Adipocyte (in vitro differentiated cells): Measurements from ENCODE around the gene SMARCD2.

Experiments
- DNase-seq: peaks from one replicate; pipeline ENCODE4 v3.0.0-alpha.2; 2015; ENCODE audit warnings: low read depth
- H3K27me3 ChIP-seq: replicated peaks from 2 replicates; pipeline ENCODE4 v1.7.0; 2013; ENCODE audit warnings: mild to moderate bottlenecking, low read length, moderate library complexity; ENCODE audit not compliant: control insufficient read depth, insufficient read depth
- H3K36me3 ChIP-seq: 2 replicates; pipeline ENCODE4 v1.7.0; 2013; ENCODE audit warnings: low read length, mild to moderate bottlenecking, moderate library complexity; ENCODE audit not compliant: control insufficient read depth, insufficient read depth, severe bottlenecking
- H3K4me1 ChIP-seq: 2 replicates; pipeline ENCODE4 v1.7.0; 2013; ENCODE audit warnings: mild to moderate bottlenecking, low read length, moderate library complexity; ENCODE audit not compliant: control insufficient read depth, insufficient read depth
- H3K4me3 ChIP-seq: 2 replicates; pipeline ENCODE4 v1.7.0; 2013; ENCODE audit warnings: mild to moderate bottlenecking, low read length, moderate library complexity
- H3K9ac ChIP-seq: 2 replicates; pipeline ENCODE4 v1.7.0; 2013; ENCODE audit warnings: mild to moderate bottlenecking, low read length, moderate library complexity
- H3K9me3 ChIP-seq: 2 replicates; pipeline ENCODE4 v1.7.0; 2013; ENCODE audit warnings: mild to moderate bottlenecking, low read length, moderate library complexity; ENCODE audit not compliant: control insufficient read depth

The SMARCD2 gene

GRCh38 chr17:63830904-63831491 lies 11.5 kb downstream of the SMARCD2 start:
- H3K4me1 ChIP-seq, result peaks cover 32% of the 10 kb centered on the region
- H3K36me3 ChIP-seq, result peaks cover 73% of the 10 kb centered on the region
- DNase-seq, result no peak
- no peaks in the 10 kb centered on the region for H3K27me3 ChIP-seq
- no peak overlapping the region for H3K4me3 ChIP-seq
- H3K9ac ChIP-seq, result no peak overlapping the region
- H3K9me3 ChIP-seq, result no peaks in the 10 kb centered on the region

GRCh38 chr17:63830278-63830677 lies 12.2 kb downstream of the SMARCD2 start:
- H3K27me3 ChIP-seq, result no peaks in the 10 kb centered on the region
- no peak overlapping the region for H3K4me3 ChIP-seq
- H3K4me1 ChIP-seq, result peaks cover 36% of the 10 kb centered on the region
- peaks cover 72% of the 10 kb centered on the region for H3K36me3 ChIP-seq
- no peak for DNase-seq
- H3K9me3 ChIP-seq, result no peaks in the 10 kb centered on the region
- H3K9ac ChIP-seq, result no peak overlapping the region

- H3K9ac ChIP-seq, result peak overlapping the region; percentile 98
- H3K27me3 ChIP-seq, result no peaks in the 10 kb centered on the region
- peaks cover 25% of the 10 kb centered on the region for H3K4me1 ChIP-seq
- peaks cover 73% of the 10 kb centered on the region for H3K36me3 ChIP-seq
- no peaks in the 10 kb centered on the region for H3K9me3 ChIP-seq
- peak overlapping the region; percentile 96 for H3K4me3 ChIP-seq
- DNase-seq, result no peak
Observed at GRCh38 chr17:63828936-63829335, 13.5 kb downstream of the SMARCD2 start.

- Histone ChIP-seq H3K36me3 (peaks cover 71% of the 10 kb centered on the region), H3K9ac (peak overlapping the region; percentile 98), H3K9me3 (no peaks in the 10 kb centered on the region), H3K4me1 (peaks cover 25% of the 10 kb centered on the region), H3K27me3 (no peaks in the 10 kb centered on the region), H3K4me3 (peak overlapping the region; percentile 96)
- DNase-seq, result peak; percentile 19
Observed at GRCh38 chr17:63827801-63828221, 14.7 kb downstream of the SMARCD2 start.

- Histone ChIP-seq H3K4me3 (peak within 1 kb of the TSS; percentile 96), H3K9me3 (no peaks in the 10 kb centered on the region), H3K36me3 (peaks cover 71% of the 10 kb centered on the region), H3K27me3 (no peaks in the 10 kb centered on the region), H3K9ac (peak within 1 kb of the TSS; percentile 98), H3K4me1 (peaks cover 25% of the 10 kb centered on the region)
- DNase-seq, result peak; percentile 98
Observed at GRCh38 chr17:63827002-63827800, 15.3 kb downstream of the SMARCD2 start, which contains the start of the genes FTSJ3 and PSMC5. Gene FTSJ3, minus strand, starts transcription at chr17:63827663. Its CDS starts 761 bp downstream, at chr17:63826902. Gene PSMC5, plus strand, starts transcription at chr17:63827431. Its CDS starts 60 bp downstream, at chr17:63827491.

GRCh38 chr17:63826468-63827001 lies 15.9 kb downstream of the SMARCD2 start:
- peak; percentile 40 for DNase-seq
- no peaks in the 10 kb centered on the region for H3K9me3 ChIP-seq
- no peaks in the 10 kb centered on the region for H3K27me3 ChIP-seq
- H3K36me3 ChIP-seq, result peaks cover 71% of the 10 kb centered on the region
- peak overlapping the region; percentile 98 for H3K9ac ChIP-seq
- H3K4me3 ChIP-seq, result peak overlapping the region; percentile 96
- H3K4me1 ChIP-seq, result peaks cover 25% of the 10 kb centered on the region

- H3K4me1 ChIP-seq, result peaks cover 24% of the 10 kb centered on the region
- H3K9me3 ChIP-seq, result no peaks in the 10 kb centered on the region
- H3K36me3 ChIP-seq, result peaks cover 71% of the 10 kb centered on the region
- no peak overlapping the region for H3K9ac ChIP-seq
- no peak overlapping the region for H3K4me3 ChIP-seq
- H3K27me3 ChIP-seq, result no peaks in the 10 kb centered on the region
- DNase-seq, result no peak
Observed at GRCh38 chr17:63824362-63824761, 18.1 kb downstream of the SMARCD2 start.

GRCh38 chr17:63823659-63824331 lies 18.7 kb downstream of the SMARCD2 start:
- no peak for DNase-seq
- no peaks in the 10 kb centered on the region for H3K27me3 ChIP-seq
- H3K36me3 ChIP-seq, result peaks cover 71% of the 10 kb centered on the region
- no peak overlapping the region for H3K9ac ChIP-seq
- no peak overlapping the region for H3K4me3 ChIP-seq
- H3K4me1 ChIP-seq, result peaks cover 18% of the 10 kb centered on the region
- H3K9me3 ChIP-seq, result no peaks in the 10 kb centered on the region

- Histone ChIP-seq H3K27me3 (no peaks in the 10 kb centered on the region), H3K4me3 (no peak overlapping the region), H3K9ac (no peak overlapping the region), H3K4me1 (peaks cover 9% of the 10 kb centered on the region), H3K36me3 (peaks cover 81% of the 10 kb centered on the region), H3K9me3 (no peaks in the 10 kb centered on the region)
- DNase-seq, result no peak
Observed at GRCh38 chr17:63822537-63822936, 19.9 kb downstream of the SMARCD2 start.

- Histone ChIP-seq H3K9me3 (no peaks in the 10 kb centered on the region), H3K36me3 (peaks cover 88% of the 10 kb centered on the region), H3K4me1 (peaks cover 9% of the 10 kb centered on the region), H3K9ac (peak overlapping the region; percentile 2), H3K27me3 (no peaks in the 10 kb centered on the region), H3K4me3 (no peak overlapping the region)
- DNase-seq, result no peak
Observed at GRCh38 chr17:63821804-63822203, 20.7 kb downstream of the SMARCD2 start.
